ENCODE results near the gene MAP3K12.

MAP3K12 gene

GRCh38 chr12:53479331-53479730, 19.9 kb downstream of the MAP3K12 start:
- Histone ChIP-seq H3K4me1 (ENCODE audit: insufficient read depth, poor library complexity, severe bottlenecking) (peaks cover 7% of the 10 kb centered on the region), H3K36me3 (ENCODE audit: low read depth) (peaks cover 96% of the 10 kb centered on the region)

GRCh38 chr12:53478865-53479264, 20.4 kb downstream of the MAP3K12 start:
- DNase-seq (ENCODE audit: low spot score) (no peak), ATAC-seq (ENCODE audit: low read depth) (no peak)
- Histone ChIP-seq H3K36me3 (ENCODE audit: low read depth) (peaks cover 97% of the 10 kb centered on the region), H3K27ac (ENCODE audit: poor library complexity, severe bottlenecking) (peak overlapping the region; percentile 11), H3K4me3 (ENCODE audit: severe bottlenecking) (no peak overlapping the region), H3K4me1 (ENCODE audit: insufficient read depth, poor library complexity, severe bottlenecking) (peaks cover 7% of the 10 kb centered on the region), H3K9me3 (ENCODE audit: severe bottlenecking) (no peaks in the 10 kb centered on the region), H3K27me3 (ENCODE audit: insufficient read depth, poor library complexity, severe bottlenecking) (no peaks in the 10 kb centered on the region)
- no peak for TF ChIP-seq CTCF (IDR thresholded peaks at IDR 0.05; ENCODE audit: poor library complexity, severe bottlenecking)

More at GRCh38 chr12:53479331-53479730, 19.9 kb downstream of the MAP3K12 start:
- DNase-seq (ENCODE audit: low spot score) (no peak), ATAC-seq (ENCODE audit: low read depth) (no peak)
- Histone ChIP-seq H3K27me3 (ENCODE audit: insufficient read depth, poor library complexity, severe bottlenecking) (no peaks in the 10 kb centered on the region), H3K27ac (ENCODE audit: poor library complexity, severe bottlenecking) (peak overlapping the region; percentile 11), H3K4me3 (ENCODE audit: severe bottlenecking) (no peak overlapping the region), H3K9me3 (ENCODE audit: severe bottlenecking) (no peaks in the 10 kb centered on the region)
- TF ChIP-seq CTCF (IDR thresholded peaks at IDR 0.05; ENCODE audit: poor library complexity, severe bottlenecking) = no peak

GRCh38 chr12:53476769-53477209, 22.5 kb downstream of the MAP3K12 start:
- DNase-seq (ENCODE audit: low spot score) (no peak), ATAC-seq (ENCODE audit: low read depth) (no peak)
- peak; percentile 37 for TF ChIP-seq CTCF (IDR thresholded peaks at IDR 0.05; ENCODE audit: poor library complexity, severe bottlenecking)
- H3K27ac ChIP-seq (ENCODE audit: poor library complexity, severe bottlenecking) = no peak overlapping the region
- peaks cover 7% of the 10 kb centered on the region for H3K4me1 ChIP-seq (ENCODE audit: insufficient read depth, poor library complexity, severe bottlenecking)
- H3K27me3 ChIP-seq (ENCODE audit: insufficient read depth, poor library complexity, severe bottlenecking) = no peaks in the 10 kb centered on the region
- H3K4me3 ChIP-seq (ENCODE audit: severe bottlenecking) = no peak overlapping the region
- H3K9me3 ChIP-seq (ENCODE audit: severe bottlenecking) = no peaks in the 10 kb centered on the region
- peaks cover 99% of the 10 kb centered on the region for H3K36me3 ChIP-seq (ENCODE audit: low read depth)

GRCh38 chr12:53474819-53475218, 24.4 kb downstream of the MAP3K12 start:
- Histone ChIP-seq H3K27me3 (ENCODE audit: insufficient read depth, poor library complexity, severe bottlenecking) (no peaks in the 10 kb centered on the region), H3K9me3 (ENCODE audit: severe bottlenecking) (no peaks in the 10 kb centered on the region), H3K4me1 (ENCODE audit: insufficient read depth, poor library complexity, severe bottlenecking) (peaks cover 3% of the 10 kb centered on the region), H3K27ac (ENCODE audit: poor library complexity, severe bottlenecking) (no peak overlapping the region), H3K4me3 (ENCODE audit: severe bottlenecking) (no peak overlapping the region), H3K36me3 (ENCODE audit: low read depth) (peaks cover 98% of the 10 kb centered on the region)
- ATAC-seq (ENCODE audit: low read depth) = no peak
- no peak for TF ChIP-seq CTCF (IDR thresholded peaks at IDR 0.05; ENCODE audit: poor library complexity, severe bottlenecking)
- no peak for DNase-seq (ENCODE audit: low spot score)

- no peak for DNase-seq (ENCODE audit: low spot score)
- no peaks in the 10 kb centered on the region for H3K9me3 ChIP-seq (ENCODE audit: severe bottlenecking)
- H3K36me3 ChIP-seq (ENCODE audit: low read depth) = peaks cover 98% of the 10 kb centered on the region
- no peak overlapping the region for H3K27ac ChIP-seq (ENCODE audit: poor library complexity, severe bottlenecking)
- ATAC-seq (ENCODE audit: low read depth) = no peak
- H3K4me1 ChIP-seq (ENCODE audit: insufficient read depth, poor library complexity, severe bottlenecking) = peaks cover 3% of the 10 kb centered on the region
- H3K4me3 ChIP-seq (ENCODE audit: severe bottlenecking) = no peak overlapping the region
- H3K27me3 ChIP-seq (ENCODE audit: insufficient read depth, poor library complexity, severe bottlenecking) = no peaks in the 10 kb centered on the region
- TF ChIP-seq CTCF (IDR thresholded peaks at IDR 0.05; ENCODE audit: poor library complexity, severe bottlenecking) = no peak
These were observed 25.2 kb downstream of the MAP3K12 start for GRCh38 chr12:53474077-53474476.

Data from RWPE2 (cell line).